Measurements from ENCODE around the gene EVX1. TPM values are rescaled to one million over a fixed set of nuclear protein-coding genes. Genes with fewer than 3 reads are reported as not detected.

The EVX1 gene
- total RNA-seq, 1 donor from 2014 or later = not detected

DNA sequence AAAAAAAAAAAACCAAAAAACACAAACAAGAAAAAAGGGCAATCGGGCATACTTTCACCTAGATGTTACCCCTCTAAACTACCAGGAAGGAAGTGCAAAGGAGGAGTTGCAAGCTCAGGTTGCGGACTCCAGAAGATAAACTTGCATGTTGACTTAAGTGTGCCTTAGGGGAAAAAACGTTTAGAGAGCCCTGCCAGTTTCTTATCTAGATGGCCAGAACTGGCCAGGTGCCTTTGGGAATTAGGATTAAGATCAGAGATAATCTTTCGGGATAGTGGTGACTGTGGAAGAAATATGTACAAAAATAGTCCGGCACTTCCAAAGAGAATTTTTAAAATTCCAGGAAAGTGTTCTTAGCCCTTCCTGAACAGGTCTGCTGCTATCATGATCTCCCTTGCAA, 17.6 kb downstream of the EVX1 start:
- no peak overlapping the region for H3K4me3 ChIP-seq
- H2AFZ ChIP-seq (replicated peaks) = no peak overlapping the region
- no peaks in the 10 kb centered on the region for H3K79me2 ChIP-seq (ENCODE audit: low read depth)
- no peak overlapping the region for H3K9ac ChIP-seq
- H3K4me1 Mint-ChIP-seq = no peaks in the 10 kb centered on the region
- H3K27ac Mint-ChIP-seq = no peak overlapping the region
- no peak overlapping the region for H3K4me2 ChIP-seq
- no peak overlapping the region for H3K4me3 Mint-ChIP-seq
- peaks cover 40% of the 10 kb centered on the region for H3K27me3 ChIP-seq
- H3K36me3 Mint-ChIP-seq = no peaks in the 10 kb centered on the region
- H3K4me1 ChIP-seq = no peaks in the 10 kb centered on the region
- TF ChIP-seq CTCF (IDR thresholded peaks at IDR 0.05) = no peak
- no peak for TF ChIP-seq EZH2 (IDR thresholded peaks at IDR 0.05)
- TF ChIP-seq EZH2phosphoT487 (IDR thresholded peaks at IDR 0.05) = no peak
- H3K9me3 ChIP-seq (ENCODE audit: low read depth) = no peaks in the 10 kb centered on the region
- H3K36me3 ChIP-seq = no peaks in the 10 kb centered on the region
- H3K27ac ChIP-seq = no peak overlapping the region
- no peaks in the 10 kb centered on the region for H4K20me1 ChIP-seq (ENCODE audit: low read depth)
- peaks cover 23% of the 10 kb centered on the region for H3K27me3 Mint-ChIP-seq (ENCODE audit: insufficient read depth, low read depth)
- H3F3A ChIP-seq (ENCODE audit: low read depth) = no peaks in the 10 kb centered on the region
- H3K9me3 Mint-ChIP-seq = no peaks in the 10 kb centered on the region
- DNase-seq (ENCODE audit: low spot score) = no peak

GRCh38 chr7:27262121-27262520, 19.5 kb downstream of the EVX1 start:
- no peak overlapping the region for H3K27ac ChIP-seq
- H3K4me2 ChIP-seq = no peak overlapping the region
- peaks cover 21% of the 10 kb centered on the region for H3K27me3 ChIP-seq
- Mint-ChIP-seq H3K27me3 (ENCODE audit: insufficient read depth, low read depth) (peaks cover 11% of the 10 kb centered on the region), H3K9me3 (no peaks in the 10 kb centered on the region), H3K27ac (no peak overlapping the region), H3K4me1 (no peaks in the 10 kb centered on the region), H3K4me3 (no peak overlapping the region), H3K36me3 (no peaks in the 10 kb centered on the region)
- H4K20me1 ChIP-seq (ENCODE audit: low read depth) = no peaks in the 10 kb centered on the region
- no peak overlapping the region for H3K4me3 ChIP-seq
- no peaks in the 10 kb centered on the region for H3F3A ChIP-seq (ENCODE audit: low read depth)
- no peaks in the 10 kb centered on the region for H3K36me3 ChIP-seq
- H3K4me1 ChIP-seq = no peaks in the 10 kb centered on the region
- H3K9ac ChIP-seq = no peak overlapping the region
- H2AFZ ChIP-seq (replicated peaks) = no peak overlapping the region
- DNase-seq (ENCODE audit: low spot score) = no peak
- H3K79me2 ChIP-seq (ENCODE audit: low read depth) = no peaks in the 10 kb centered on the region
- TF ChIP-seq EZH2 (IDR thresholded peaks at IDR 0.05) = no peak
- no peak for TF ChIP-seq EZH2phosphoT487 (IDR thresholded peaks at IDR 0.05)
- no peak for TF ChIP-seq CTCF (IDR thresholded peaks at IDR 0.05)
- H3K9me3 ChIP-seq (ENCODE audit: low read depth) = no peaks in the 10 kb centered on the region

GRCh38 chr7:27263781-27264180, 21.2 kb downstream of the EVX1 start:
- H3K9me3 Mint-ChIP-seq = peaks cover under 1% of the 10 kb centered on the region
- Histone ChIP-seq H3K4me1 (no peaks in the 10 kb centered on the region), H3F3A (ENCODE audit: low read depth) (no peaks in the 10 kb centered on the region), H3K4me2 (no peak overlapping the region), H3K4me3 (no peak overlapping the region), H4K20me1 (ENCODE audit: low read depth) (no peaks in the 10 kb centered on the region), H3K27me3 (peaks cover 16% of the 10 kb centered on the region), H3K36me3 (no peaks in the 10 kb centered on the region), H3K9ac (no peak overlapping the region), H3K79me2 (ENCODE audit: low read depth) (no peaks in the 10 kb centered on the region), H3K9me3 (ENCODE audit: low read depth) (no peaks in the 10 kb centered on the region), H3K27ac (no peak overlapping the region), H2AFZ (replicated peaks) (no peak overlapping the region)
- no peaks in the 10 kb centered on the region for H3K36me3 Mint-ChIP-seq
- peaks cover 7% of the 10 kb centered on the region for H3K27me3 Mint-ChIP-seq (ENCODE audit: insufficient read depth, low read depth)
- TF ChIP-seq CTCF (IDR thresholded peaks at IDR 0.05) (no peak), EZH2phosphoT487 (IDR thresholded peaks at IDR 0.05) (no peak), EZH2 (IDR thresholded peaks at IDR 0.05) (no peak)
- DNase-seq (ENCODE audit: low spot score) = no peak
- H3K4me3 Mint-ChIP-seq = no peak overlapping the region
- no peak overlapping the region for H3K27ac Mint-ChIP-seq
- no peaks in the 10 kb centered on the region for H3K4me1 Mint-ChIP-seq

Measured in neural progenitor cell (in vitro differentiated cells).